B cell (primary cell): ENCODE results near the gene RCN1.

Source experiments
- CTCF ChIP-seq: fragments of 200-600 bp; IDR thresholded peaks from one replicate; pipeline ENCODE4 v1.8.0; 2022; ENCODE audit warnings: antibody characterized with exemption, mild to moderate bottlenecking
- EZH2 ChIP-seq: IDR thresholded peaks from 2 replicates; pipeline ENCODE4 v1.6.1; 2012; ENCODE audit warnings: borderline replicate concordance, low read depth, mild to moderate bottlenecking, moderate library complexity, low read length; ENCODE audit not compliant: insufficient read depth, poor library complexity, severe bottlenecking

DNA sequence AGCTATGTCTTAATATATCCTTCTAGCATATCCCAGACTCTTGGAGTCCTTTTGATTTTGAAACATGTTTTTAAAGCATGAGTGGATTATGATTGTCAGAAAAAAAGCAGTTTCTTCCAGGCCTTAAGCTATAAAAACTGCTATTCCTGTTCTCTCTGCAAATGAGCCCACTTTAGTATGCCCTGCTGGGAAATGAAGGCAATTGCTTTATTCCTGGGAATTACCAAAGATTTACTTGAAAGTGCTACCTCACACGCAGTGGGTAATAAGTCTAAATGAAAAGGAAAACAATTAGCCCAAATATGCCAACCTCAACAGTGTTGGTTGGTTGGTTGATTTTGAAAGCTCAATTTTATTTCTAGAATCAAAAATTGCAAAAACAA lies 17.2 kb upstream of the RCN1 start:
- TF ChIP-seq CTCF (no peak), EZH2 (no peak)
